NCI-H82 treated with DMSO at 0.1 percent for 48 hours (cell line): ENCODE results near the gene SLC26A4.
"Not testable (repeated sequence)": the region's sequence is repeated elsewhere in the genome, so short reads cannot be mapped to it uniquely, and the experiment has no call there.

Experiments
- DNase-seq: peaks from one replicate; lab custom pipeline; 2025; ENCODE audit not compliant: unreplicated experiment; lab: John Stamatoyannopoulos, UW

SLC26A4 gene

GRCh38 chr7:107660381-107661080 is at the start of gene SLC26A4:
Gene SLC26A4, plus strand, starts transcription at chr7:107660828. Its CDS starts 814 bp downstream, at chr7:107661642.
- DNase-seq, result no peak

GRCh38 chr7:107613439-107613838 is 47.2 kb upstream of the SLC26A4 start:
- no peak for DNase-seq

- DNase-seq, result no peak
Observed at GRCh38 chr7:107613948-107614347, 46.7 kb upstream of the SLC26A4 start.

- no peak for DNase-seq
Observed at GRCh38 chr7:107614425-107614824, 46.2 kb upstream of the SLC26A4 start.

- no peak for DNase-seq
Observed at GRCh38 chr7:107615910-107616680, 44.5 kb upstream of the SLC26A4 start.

GRCh38 chr7:107622429-107622828 is 38.2 kb upstream of the SLC26A4 start:
- no peak for DNase-seq

- no peak for DNase-seq
Observed at GRCh38 chr7:107622894-107623293, 37.7 kb upstream of the SLC26A4 start.

GRCh38 chr7:107627002-107627401 is 33.6 kb upstream of the SLC26A4 start:
- no peak for DNase-seq

- DNase-seq, result no peak
Observed at GRCh38 chr7:107628461-107629064, 32.1 kb upstream of the SLC26A4 start.

GRCh38 chr7:107630342-107630741 is 30.3 kb upstream of the SLC26A4 start:
- DNase-seq, result no peak

GRCh38 chr7:107631588-107632491 is 28.8 kb upstream of the SLC26A4 start:
- DNase-seq, result no peak

- peak; percentile 71 for DNase-seq
Observed at GRCh38 chr7:107632492-107632865, 28.1 kb upstream of the SLC26A4 start.

- no peak for DNase-seq
Observed at GRCh38 chr7:107638594-107638993, 22.0 kb upstream of the SLC26A4 start.

GRCh38 chr7:107639070-107639469 is 21.6 kb upstream of the SLC26A4 start:
- DNase-seq, result not testable (repeated sequence)

GRCh38 chr7:107641676-107642075 is 19.0 kb upstream of the SLC26A4 start:
- DNase-seq, result no peak

- DNase-seq, result no peak
Observed at GRCh38 chr7:107642501-107642900, 18.1 kb upstream of the SLC26A4 start.

GRCh38 chr7:107643407-107643806 is 17.2 kb upstream of the SLC26A4 start:
- no peak for DNase-seq

GRCh38 chr7:107643938-107644308 is 16.7 kb upstream of the SLC26A4 start:
- DNase-seq, result no peak

GRCh38 chr7:107644309-107644974 is 16.2 kb upstream of the SLC26A4 start:
- no peak for DNase-seq

GRCh38 chr7:107652642-107653041 is 8.0 kb upstream of the SLC26A4 start:
- DNase-seq, result no peak

GRCh38 chr7:107658467-107658866 is 2.2 kb upstream of the SLC26A4 start:
- no peak for DNase-seq
